ENCODE results near the gene SASH1.
"Not testable (repeated sequence)": the region's sequence is repeated elsewhere in the genome, so short reads cannot be mapped to it uniquely, and the experiment has no call there.

SASH1 gene

DNA sequence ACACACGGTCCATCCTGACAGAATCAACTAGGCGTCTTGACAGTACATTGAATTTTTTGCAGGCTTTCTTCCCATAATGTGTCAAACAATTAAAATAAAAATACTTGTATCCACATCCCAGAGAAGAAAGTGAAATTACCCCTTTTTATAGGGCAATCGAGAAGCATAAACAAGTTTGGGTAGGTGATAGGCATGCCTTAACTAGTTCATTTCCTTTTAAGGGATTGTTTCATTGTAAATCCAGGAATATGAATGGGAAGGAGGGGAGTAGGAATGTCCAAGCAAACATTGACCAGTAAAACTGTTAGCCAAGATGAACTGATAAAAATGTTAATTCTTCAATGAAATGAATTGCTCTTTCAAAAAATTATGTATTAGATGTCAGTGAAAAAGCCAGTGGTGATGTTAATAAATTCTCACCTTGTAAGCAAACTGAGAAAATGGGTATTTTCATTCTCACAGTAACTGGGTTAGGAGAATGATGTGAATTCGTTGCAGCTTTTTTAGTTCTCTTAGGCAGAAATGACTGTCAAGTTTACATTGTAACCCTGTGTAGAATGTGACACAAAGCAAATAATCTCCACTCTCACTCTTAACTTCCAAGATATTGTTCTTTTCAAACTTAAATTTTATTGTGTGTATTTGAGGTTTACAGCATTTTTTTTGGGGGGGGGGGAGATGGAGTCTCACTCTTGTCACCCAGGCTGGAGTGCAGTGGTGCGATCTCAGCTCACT, 31.6 kb downstream of the SASH1 start:
- DNase-seq = no peak

DNA sequence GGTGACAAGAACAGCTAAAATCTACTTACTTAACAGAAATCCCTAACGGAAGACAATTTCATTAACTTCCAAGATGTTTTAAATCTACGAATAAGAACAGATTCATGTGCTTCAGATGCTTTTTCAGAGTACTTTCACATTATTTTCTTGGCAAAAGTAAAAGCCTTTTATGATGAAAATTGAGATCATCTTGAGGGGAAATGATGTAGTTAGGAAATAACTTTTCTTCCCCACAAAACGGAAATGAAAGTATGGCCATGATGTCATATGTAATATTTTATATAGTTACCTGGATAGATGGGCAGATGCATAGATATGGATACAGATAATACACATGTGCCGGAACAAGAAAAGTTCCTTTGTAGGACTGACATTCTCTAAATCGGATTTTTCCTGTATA, 32.8 kb downstream of the SASH1 start:
- DNase-seq = no peak

DNA sequence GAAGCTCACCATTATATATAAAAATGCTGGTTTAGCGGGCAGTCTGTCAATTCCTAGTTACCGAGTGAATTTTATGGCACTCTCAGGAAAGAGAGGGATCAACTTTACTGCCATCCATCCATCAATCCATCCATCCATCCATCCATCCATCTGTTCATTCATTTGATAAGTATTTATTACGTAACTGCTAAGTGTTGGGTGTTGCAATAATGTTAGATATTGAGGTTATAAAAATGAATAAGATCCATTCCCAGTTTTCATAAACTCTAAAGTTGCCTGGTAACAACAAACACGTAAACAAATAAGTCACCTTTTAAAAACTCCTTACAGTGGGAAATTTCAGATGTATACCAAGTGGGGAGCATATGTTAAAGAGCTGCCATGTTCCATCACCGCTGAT, 36.8 kb downstream of the SASH1 start:
- no peak for DNase-seq

- no peak for DNase-seq
Observed at GRCh38 chr6:148379966-148380713, 37.5 kb downstream of the SASH1 start.

- DNase-seq = not testable (repeated sequence)
Observed at GRCh38 chr6:148382051-148382450, 39.4 kb downstream of the SASH1 start.

- DNase-seq = no peak
Observed at GRCh38 chr6:148382861-148383260, 40.2 kb downstream of the SASH1 start.

DNA sequence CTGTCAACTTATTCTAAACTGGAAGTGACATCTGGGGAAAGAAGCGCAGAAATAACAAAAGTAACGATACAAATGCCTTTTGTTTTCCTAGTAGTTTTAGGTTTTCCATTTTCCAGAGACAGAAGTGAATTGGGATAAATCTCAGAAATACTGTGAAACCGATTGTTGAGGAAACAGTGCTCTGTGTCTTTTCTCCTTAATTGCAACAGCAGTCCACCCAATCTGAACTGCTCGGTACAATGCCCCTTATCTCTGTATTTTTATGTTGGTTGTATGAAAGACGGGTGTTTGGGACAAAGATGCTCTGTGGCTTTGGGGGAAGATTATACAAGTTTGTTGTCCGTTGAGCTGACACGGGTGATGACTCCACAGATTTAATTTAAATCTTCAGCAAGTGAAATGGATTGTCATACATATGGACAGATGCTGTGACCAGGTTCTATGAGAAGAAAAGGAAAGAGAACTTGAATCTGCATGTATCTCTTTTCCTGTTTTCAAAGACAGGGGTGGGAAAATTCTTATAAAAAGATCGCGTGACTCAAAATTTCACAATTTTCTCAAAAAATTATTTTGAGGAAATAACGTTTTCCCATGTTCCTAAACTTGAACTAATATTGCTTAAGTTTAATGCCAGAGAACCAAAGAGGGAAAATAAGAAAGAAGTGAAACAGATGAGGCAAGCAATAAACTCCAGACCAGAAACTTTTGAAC, 41.2 kb downstream of the SASH1 start:
- DNase-seq = no peak

- no peak for DNase-seq
Observed at GRCh38 chr6:148385379-148385778, 42.7 kb downstream of the SASH1 start.

DNA sequence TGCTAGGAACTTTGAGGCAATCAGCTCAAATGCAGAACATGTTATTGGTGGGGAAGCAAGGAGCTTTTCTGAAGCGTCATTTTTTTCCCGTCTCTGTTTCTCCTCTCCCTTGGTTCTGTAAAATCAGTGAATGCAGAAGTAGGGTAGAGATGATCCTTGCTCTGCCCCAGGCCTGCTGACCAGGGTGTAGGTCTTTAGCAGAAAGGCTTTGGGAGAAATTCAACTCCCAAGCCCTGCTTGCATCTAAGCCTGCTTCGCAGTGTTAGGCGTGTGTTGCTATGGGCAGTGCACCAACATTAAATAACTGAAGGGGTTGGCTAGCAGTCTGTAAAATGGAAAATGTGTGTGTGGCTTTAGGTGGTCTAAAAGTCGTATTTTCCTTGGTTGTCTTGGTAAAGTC, 45.9 kb downstream of the SASH1 start:
- no peak for DNase-seq

DNA sequence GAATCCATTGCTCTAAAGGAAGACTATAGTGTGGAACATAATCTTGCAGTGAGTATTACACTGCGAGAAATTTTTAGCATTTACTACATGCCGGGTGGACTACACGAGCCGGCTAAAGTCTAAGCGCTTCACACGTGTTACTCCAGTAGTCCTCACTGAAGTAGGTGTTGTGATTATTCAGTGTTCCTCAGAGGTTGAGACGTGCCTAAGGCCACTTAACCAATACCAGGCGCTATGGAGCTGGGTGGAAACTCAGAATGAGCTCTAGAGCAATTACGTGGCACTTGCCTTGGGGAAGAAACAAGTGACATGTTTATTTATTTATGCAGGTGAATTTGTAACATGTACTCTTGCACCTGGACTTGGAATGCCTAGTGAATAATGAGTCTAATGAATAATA, 46.4 kb downstream of the SASH1 start:
- no peak for DNase-seq

- DNase-seq = no peak
Observed at GRCh38 chr6:148389917-148390316, 47.3 kb downstream of the SASH1 start.

GRCh38 chr6:148392127-148392526, 49.5 kb downstream of the SASH1 start:
- not testable (repeated sequence) for DNase-seq

GRCh38 chr6:148392671-148393070, 50.0 kb downstream of the SASH1 start:
- DNase-seq = no peak

GRCh38 chr6:148395583-148396101, 53.0 kb downstream of the SASH1 start:
- no peak for DNase-seq

GRCh38 chr6:148396411-148396810, 53.8 kb downstream of the SASH1 start:
- no peak for DNase-seq

GRCh38 chr6:148396926-148397325, 54.3 kb downstream of the SASH1 start:
- DNase-seq = no peak

DNA sequence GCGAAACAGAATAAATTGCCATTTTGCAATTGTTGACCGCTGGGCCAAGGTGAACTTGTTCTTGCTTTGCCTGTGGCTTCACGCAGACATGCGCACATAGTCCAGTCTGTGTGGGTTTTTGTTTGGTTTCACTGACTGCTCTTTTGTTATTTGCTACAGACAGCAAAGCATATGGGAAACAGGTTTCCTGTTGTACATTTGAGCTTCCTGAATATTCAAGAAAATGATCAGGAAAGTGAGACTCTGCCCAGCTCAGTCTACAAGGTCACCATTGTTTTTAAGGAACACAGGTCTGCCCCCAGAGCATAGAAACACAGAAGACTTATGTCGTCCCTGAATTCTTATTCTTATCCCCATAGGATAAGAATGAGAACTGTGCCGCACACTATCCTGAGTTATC, 55.6 kb downstream of the SASH1 start:
- no peak for DNase-seq

DNA sequence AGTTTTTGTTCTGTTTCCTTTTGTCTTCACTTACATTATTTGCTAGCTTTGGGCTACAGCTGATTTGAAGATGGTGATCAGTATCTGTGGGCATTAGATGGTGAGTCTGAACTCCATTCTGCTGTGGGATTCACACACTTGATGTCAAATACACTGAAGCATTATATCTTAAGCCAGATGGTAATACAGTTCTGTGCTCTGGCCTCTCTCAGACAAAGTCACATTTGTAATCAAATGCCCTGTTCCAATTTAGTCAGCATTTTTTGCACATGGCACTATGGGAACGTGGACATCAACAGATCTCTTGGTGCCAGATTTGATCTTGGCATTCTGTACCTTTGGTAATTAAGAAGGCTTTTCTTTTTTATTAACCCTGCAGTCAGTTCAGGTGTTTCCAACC, 56.0 kb downstream of the SASH1 start:
- no peak for DNase-seq

DNA sequence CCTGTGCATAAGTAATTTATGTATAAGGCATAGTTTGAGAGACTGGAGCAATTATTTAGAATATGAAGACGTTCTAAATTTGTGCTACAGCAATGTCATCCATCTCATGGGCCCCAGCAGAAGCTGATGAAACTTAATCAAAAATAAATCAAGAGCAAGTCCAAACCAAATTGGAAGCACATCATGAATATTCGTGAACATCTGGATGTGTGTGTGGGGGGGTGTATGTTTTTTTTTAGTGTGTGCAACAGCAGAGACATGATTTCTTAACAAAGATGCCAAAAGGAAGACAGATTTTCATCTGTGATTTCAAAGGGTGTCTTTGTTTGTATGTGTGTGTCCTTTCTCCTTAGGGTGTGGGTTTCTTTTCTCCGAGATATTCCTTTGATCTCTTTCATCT, 58.9 kb downstream of the SASH1 start:
- DNase-seq = no peak

DNA sequence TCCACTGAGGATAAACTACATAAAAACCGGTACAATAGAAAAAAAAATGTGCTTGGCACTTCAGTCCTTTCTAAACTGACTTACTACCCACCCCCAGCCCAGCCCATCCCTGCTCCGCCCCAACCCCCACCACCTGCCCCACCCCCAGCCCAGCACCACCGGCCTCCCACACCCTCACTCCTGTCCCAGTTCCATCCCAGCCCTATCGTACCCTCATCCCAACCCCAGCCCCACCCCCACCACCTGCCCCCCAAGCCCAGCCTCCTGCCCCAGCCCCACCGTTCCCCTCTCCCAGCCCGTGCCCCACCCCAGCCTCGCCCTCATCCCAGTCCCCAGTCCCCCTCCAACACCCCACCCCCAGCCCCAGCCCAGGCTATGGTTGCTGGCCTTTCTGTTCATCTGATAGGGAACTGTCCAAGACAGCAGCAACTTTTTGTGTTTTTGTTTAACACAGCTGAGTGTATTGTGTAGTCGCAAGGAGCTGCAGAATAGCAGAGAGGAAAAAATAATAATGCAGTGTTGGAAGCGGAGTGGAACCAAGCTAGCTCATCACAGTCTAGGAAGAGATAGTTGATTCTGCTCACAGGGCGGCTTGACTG, 61.9 kb downstream of the SASH1 start:
- no peak for DNase-seq

DNA sequence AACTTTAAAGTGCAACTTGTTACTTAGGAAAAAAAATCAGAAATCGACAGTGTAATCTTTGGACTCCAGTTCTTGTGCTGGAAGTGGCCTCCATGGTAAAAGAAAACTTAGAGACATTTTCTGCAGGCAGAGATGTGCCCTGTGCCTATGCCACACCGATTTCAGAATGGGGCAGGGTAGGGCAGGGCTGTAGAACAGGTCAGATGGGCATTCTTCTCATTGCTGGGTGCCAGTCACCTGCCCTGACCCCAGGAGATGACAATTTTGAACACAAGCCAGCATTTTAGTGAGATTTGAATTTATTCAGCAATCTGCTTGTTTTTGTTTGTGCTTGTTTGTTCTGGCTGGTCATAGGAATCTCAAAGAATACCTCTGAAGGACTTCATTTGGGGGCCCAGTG, 63.3 kb downstream of the SASH1 start:
- DNase-seq = no peak

GRCh38 chr6:148406579-148407371, 64.1 kb downstream of the SASH1 start:
- no peak for DNase-seq
